ENCODE results near the gene SLC35G6.

SLC35G6 gene

DNA sequence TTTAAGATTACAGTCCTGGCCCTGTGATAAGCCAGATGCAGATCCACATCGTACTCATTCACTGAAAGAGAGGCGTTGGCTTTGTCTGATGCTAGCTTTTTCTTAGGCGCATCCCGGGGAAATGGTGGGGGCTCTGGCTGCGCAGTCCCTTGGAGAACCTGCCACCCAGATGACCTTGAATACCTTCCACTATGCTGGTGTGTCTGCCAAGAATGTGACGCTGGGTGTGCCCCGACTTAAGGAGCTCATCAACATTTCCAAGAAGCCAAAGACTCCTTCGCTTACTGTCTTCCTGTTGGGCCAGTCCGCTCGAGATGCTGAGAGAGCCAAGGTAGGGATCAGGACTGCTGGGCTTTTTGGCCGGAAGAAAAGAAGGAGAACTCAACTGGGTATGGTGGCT lies 26.9 kb downstream of the SLC35G6 start:
- no peak for DNase-seq

DNA sequence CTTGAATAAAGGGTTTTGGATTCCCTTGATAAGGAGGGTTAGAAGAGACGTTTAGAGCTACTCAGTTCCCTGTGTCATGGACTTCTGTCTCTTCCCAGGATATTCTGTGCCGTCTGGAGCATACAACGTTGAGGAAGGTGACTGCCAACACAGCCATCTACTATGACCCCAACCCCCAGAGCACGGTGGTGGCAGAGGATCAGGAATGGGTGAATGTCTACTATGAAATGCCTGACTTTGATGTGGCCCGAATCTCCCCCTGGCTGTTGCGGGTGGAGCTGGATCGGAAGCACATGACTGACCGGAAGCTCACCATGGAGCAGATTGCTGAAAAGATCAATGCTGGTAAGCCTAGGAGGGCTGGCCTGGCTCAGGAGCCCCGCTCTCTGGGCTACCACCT lies 27.6 kb downstream of the SLC35G6 start:
- DNase-seq, result no peak

DNA sequence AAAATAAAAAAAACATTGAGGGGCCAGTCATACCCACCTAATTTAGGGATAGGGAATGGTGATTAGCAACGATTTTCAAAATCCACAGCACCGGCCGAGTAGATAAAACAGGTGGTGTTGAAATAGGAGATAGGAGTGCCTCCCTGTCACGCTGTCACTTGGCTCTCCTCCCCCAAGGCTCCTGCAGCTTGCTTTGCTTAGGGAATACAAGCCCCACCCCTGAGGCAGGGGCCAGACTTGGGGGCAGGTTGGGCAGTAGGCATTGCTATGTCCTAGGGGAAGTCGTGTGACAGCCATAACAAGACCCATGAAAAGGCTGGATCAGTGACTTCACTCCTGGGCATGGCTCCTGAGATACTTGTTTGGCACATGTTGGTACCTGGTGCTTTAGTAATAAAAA lies 28.7 kb downstream of the SLC35G6 start:
- DNase-seq, result no peak

DNA sequence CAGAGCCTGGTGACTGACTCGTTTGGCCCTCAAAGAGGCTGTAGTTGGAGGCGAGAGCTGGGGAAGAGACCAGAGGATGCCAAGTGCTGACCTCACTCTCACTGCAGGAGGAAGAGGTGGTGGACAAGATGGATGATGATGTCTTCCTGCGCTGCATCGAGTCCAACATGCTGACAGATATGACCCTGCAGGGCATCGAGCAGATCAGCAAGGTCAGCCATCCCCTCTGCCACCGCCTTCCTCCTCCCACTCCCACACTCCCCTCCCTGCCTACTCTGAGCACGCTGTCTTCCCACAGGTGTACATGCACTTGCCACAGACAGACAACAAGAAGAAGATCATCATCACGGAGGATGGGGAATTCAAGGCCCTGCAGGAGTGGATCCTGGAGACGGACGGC lies 29.9 kb downstream of the SLC35G6 start:
- no peak for DNase-seq

DNA sequence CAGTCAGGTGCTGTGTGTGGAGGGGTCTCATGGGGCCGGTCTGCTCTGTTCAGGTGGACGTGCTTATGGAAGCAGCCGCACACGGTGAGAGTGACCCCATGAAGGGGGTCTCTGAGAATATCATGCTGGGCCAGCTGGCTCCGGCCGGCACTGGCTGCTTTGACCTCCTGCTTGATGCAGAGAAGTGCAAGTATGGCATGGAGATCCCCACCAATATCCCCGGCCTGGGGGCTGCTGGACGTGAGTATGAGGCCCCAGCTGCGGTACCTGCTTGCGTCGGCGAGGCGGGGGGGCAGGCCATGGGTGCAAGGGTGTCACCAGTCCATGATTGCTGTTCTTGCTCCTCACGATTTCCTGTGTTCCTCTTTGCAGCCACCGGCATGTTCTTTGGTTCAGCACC lies 30.9 kb downstream of the SLC35G6 start:
- no peak for DNase-seq

DNA sequence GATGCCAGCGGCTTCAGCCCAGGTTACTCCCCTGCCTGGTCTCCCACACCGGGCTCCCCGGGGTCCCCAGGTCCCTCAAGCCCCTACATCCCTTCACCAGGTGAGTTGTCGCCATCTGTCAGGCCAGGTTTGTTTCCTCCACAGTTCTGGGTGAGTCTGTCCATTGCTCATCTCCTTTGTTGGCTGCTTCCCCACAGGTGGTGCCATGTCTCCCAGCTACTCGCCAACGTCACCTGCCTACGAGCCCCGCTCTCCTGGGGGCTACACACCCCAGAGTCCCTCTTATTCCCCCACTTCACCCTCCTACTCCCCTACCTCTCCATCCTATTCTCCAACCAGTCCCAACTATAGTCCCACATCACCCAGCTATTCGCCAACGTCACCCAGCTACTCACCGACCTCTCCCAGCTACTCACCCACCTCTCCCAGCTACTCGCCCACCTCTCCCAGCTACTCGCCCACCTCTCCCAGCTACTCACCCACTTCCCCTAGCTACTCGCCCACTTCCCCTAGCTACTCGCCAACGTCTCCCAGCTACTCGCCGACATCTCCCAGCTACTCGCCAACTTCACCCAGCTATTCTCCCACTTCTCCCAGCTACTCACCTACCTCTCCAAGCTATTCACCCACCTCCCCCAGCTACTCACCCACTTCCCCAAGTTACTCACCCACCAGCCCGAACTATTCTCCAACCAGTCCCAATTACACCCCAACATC lies 31.7 kb downstream of the SLC35G6 start:
- no peak for DNase-seq

DNA sequence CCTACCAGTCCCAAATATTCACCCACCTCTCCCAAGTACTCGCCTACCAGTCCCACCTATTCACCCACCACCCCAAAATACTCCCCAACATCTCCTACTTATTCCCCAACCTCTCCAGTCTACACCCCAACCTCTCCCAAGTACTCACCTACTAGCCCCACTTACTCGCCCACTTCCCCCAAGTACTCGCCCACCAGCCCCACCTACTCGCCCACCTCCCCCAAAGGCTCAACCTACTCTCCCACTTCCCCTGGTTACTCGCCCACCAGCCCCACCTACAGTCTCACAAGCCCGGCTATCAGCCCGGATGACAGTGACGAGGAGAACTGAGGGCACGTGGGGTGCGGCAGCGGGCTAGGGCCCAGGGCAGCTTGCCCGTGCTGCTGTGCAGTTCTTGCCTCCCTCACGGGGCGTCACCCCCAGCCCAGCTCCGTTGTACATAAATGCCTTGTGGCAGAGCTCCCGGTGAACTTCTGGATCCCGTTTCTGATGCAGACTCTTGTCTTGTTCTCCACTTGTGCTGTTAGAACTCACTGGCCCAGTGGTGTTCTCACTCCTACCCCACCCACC lies 32.7 kb downstream of the SLC35G6 start:
- no peak for DNase-seq

DNA sequence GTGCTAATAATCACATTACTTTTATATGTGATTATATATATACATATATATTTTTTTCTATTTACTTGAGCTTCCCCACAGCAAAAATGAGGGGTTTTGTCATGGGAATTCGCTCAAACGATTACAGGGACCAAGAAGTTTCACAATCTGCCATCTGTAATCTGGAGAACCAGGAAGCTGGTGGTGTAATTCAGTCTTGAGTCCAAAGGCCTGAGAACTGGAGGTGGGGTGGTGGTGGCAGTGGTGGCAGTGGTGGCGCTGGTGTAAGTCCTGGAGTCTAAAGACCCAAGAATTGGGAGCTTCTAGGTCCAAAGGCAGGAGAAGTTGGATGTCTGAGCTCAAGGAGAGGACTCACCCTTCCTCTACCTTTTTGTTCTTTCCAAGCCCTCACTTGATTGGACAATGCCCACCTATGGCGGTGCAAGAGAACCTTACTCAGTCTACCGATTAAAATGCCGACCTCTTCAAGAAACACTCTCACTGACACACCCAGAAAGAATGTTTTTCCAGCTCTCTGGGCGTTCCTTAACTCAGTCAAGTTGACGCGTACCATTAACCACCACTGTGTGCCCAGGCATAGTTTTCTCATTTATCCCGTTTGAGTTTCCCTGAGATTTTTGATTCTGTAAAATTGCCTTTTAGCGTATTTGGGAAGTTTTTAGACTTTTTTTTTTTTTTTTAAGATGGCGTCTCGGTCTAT lies 34.8 kb downstream of the SLC35G6 start:
- DNase-seq, result no peak

DNA sequence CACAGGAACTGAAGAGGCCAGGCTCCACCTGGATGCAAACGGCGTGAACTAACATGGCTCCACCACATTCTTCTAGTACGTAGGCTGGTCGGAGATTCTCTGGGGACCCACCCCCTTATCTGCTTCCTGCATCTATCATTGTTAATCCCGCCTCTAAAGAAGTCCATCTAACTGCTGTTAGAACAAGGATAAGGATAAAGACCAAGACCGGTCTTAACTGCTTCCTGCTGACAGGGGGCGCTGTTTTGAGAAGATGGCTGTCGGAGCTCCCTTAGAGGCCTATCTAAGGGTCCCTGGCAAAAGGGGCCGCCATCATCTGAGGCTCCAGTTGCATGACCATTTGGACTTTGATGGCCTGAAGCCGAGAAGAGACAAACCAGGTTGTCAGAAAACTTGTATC lies 41.8 kb downstream of the SLC35G6 start:
- DNase-seq, result no peak

DNA sequence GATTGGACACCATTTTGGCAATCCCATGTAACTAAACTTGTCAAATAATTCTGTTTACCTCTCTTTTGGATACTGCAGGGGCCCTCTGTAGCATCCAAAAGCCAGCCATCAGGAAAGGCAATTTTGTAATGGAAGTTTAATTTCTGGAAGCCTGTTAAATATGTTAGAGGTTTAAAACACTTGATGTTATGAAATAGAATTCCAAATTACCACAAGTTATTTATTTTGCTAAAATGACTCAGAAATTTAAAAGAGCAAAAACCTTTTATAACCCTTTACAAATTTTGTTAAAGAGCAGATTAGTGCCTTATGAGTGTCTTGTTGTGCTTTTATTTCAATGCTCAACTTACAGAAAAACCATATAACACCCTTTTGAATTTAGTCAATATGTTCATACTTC lies 47.6 kb downstream of the SLC35G6 start:
- DNase-seq, result no peak

DNA sequence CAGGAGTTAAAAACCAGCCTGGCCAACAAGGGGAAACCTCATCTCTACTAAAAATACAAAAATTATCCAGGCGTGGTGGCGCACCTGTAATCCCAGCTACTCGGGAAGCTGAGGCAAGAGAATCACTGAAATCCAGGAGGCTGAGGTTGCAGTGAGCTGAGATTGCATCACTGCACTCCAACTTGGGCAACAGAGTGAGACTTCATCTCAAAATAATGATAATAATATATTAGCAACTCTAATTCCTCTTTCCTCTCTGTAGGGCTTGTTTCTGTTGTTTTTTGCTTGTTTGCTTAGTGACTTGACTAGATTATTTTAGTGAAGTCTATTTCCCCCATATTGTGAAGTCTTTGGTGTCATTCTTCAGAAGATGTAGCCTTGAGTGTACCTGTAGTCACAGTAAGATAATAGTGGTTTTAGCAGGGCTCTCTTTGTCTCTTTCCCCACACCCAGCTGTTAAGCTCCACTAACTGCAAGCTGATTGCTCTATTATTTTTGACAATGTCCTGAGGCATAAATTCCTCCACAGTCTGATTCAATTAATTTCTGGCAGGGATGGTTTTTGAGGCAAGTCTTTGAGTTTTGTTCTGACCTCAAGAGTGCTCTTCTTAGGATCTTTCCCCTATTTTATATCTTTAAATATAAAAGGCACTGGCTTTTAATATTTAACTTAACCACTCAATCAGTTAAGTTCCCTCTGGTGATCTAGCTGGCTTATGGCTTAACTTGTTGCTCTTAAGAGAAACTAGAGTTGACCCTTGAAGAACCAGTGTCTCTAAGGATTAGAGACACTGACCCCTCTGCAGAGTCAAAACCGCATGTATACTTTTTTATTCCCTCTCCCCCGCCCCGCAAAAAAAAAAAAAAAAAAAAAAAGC lies 49.0 kb downstream of the SLC35G6 start:
- no peak for DNase-seq

Data from DMS 273 treated with DMSO at 0.1 percent for 48 hours (cell line).